Measurements from ENCODE around the gene GPT2.

DNA sequence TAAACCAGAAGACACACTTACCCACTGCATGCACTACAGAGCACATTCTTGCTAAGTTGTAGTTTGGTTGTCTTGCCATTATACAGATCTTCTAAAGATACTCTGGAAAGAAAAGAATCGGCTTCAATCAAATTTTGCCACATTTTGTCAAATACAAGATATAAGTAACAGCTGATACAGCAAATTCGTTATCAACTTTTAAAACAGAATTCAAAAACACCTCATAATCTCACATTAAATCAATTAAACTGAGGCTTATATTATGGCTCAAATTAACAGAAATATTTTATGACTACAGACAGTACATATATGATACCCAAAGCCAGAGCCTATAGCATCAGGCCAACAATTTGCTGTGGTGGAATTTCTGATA lies 83.9 kb downstream of the GPT2 start:
- TF ChIP-seq CTCF (IDR thresholded peaks at IDR 0.05) (no peak), EZH2phosphoT487 (IDR thresholded peaks at IDR 0.05) (no peak)

All from neural progenitor cell (in vitro differentiated cells).